Measurements from ENCODE around the gene NASP. TPM values are rescaled to one million over a fixed set of nuclear protein-coding genes. Genes with fewer than 3 reads are reported as not detected.

The NASP gene
- total RNA-seq, 4 donors from 2014 or later: 51.4 to 60.6 (median 53.5) TPM

DNA sequence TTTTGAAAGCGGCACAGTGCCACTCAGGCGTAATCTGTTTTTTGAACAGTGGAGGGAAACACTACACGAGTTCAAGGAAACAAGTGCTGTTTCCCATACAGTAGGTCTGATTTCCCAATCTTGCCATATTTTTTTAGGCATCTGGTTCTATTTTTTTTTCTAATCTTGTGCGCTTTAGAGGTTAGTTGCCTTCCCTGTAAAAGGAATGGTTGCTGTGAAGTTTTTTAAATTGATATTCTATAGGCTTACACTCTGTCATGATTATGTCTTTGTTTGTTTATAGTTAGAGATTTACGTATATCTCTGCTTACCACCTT lies 1.2 kb downstream of the NASP start:
- WGBS: 0% methylated on average over 5 of the region's 5 CpGs
- Histone ChIP-seq H3K27me3 (no peaks in the 10 kb centered on the region), H3K27ac (replicated peaks in 1 of 4) (peak overlapping the region; percentile 88 to 97 (median 94)), H3K9me3 (no peaks in the 10 kb centered on the region), H3K4me1 (peaks cover 22 to 51% (median 32%) of the 10 kb centered on the region in 4 donors), H3K4me3 (peak overlapping the region; percentile 90 to 100 (median 92)), H3K36me3 (no peaks in the 10 kb centered on the region)
- DNase-seq (ENCODE audit: extremely low spot score): no peak
- no peak for TF ChIP-seq POLR2AphosphoS5 (IDR thresholded peaks at IDR 0.05)
- TF ChIP-seq, protein P1, sequence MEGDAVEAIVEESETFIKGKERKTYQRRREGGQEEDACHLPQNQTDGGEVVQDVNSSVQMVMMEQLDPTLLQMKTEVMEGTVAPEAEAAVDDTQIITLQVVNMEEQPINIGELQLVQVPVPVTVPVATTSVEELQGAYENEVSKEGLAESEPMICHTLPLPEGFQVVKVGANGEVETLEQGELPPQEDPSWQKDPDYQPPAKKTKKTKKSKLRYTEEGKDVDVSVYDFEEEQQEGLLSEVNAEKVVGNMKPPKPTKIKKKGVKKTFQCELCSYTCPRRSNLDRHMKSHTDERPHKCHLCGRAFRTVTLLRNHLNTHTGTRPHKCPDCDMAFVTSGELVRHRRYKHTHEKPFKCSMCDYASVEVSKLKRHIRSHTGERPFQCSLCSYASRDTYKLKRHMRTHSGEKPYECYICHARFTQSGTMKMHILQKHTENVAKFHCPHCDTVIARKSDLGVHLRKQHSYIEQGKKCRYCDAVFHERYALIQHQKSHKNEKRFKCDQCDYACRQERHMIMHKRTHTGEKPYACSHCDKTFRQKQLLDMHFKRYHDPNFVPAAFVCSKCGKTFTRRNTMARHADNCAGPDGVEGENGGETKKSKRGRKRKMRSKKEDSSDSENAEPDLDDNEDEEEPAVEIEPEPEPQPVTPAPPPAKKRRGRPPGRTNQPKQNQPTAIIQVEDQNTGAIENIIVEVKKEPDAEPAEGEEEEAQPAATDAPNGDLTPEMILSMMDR (IDR thresholded peaks at IDR 0.05): no peak
- TF ChIP-seq EP300 (IDR thresholded peaks at IDR 0.05): no peak
- no peak for TF ChIP-seq POLR2A (IDR thresholded peaks at IDR 0.05; ENCODE audit: low read depth)
- intact Hi-C loops (cut with DNase I): loop anchor here (5.0 kb wide), 1 partner anchor 102 kb away; the partner anchor contains the start of genes GPBP1L1 and TMEM69

DNA sequence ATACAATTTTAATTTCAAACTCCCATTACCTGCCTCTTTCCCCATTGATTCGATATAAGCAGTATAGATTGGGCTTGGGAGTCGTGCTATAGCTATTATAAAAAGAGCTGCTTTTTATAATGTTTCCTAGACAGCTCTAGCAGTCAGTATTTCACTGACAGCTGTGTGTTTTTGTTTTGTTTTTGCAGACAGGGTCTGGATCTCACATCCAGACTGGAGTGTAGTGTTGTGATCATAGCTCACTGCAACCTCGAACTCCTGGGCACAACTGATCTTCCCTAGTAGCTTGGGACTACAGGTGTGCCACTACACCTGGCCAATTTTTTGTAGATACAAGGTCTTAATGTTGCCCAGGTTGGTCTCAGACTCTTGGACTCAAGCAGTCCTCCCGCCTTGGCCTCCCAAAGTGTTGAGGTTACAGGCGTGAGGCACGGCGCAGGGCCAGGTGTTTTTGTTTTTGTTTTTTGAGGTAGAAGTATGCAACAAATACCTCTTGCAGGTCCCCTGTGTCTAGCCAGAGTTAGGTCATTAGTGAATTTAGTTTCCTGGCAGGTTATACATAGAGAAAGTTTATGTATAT lies 1.7 kb downstream of the NASP start:
- Histone ChIP-seq H3K4me3 (peak overlapping the region; percentile 90 to 100 (median 92)), H3K36me3 (no peaks in the 10 kb centered on the region), H3K27me3 (no peaks in the 10 kb centered on the region), H3K4me1 (peaks cover 22 to 52% (median 35%) of the 10 kb centered on the region in 4 donors), H3K9me3 (no peaks in the 10 kb centered on the region), H3K27ac (replicated peaks in 1 of 4) (peak overlapping the region; percentile 88 to 97 (median 94))
- DNase-seq (ENCODE audit: extremely low spot score): no peak
- 32% methylated on average over 7 of the region's 7 CpGs for WGBS
- intact Hi-C loops (cut with DNase I): loop anchor here (5.0 kb wide), 1 partner anchor 102 kb away; the partner anchor contains the start of genes GPBP1L1 and TMEM69
- TF ChIP-seq, protein P1 (IDR thresholded peaks at IDR 0.05): no peak
- TF ChIP-seq POLR2A (IDR thresholded peaks at IDR 0.05; ENCODE audit: low read depth): no peak
- TF ChIP-seq POLR2AphosphoS5 (IDR thresholded peaks at IDR 0.05): no peak
- no peak for TF ChIP-seq EP300 (IDR thresholded peaks at IDR 0.05)

GRCh38 chr1:45586769-45587168 lies 2.9 kb downstream of the NASP start:
- DNase-seq (ENCODE audit: extremely low spot score): no peak
- H3K4me3 ChIP-seq: no peak overlapping the region
- H3K9me3 ChIP-seq: no peaks in the 10 kb centered on the region
- intact Hi-C loops (cut with DNase I): loop anchor here (5.0 kb wide), 1 partner anchor 101 kb away; the partner anchor contains the start of genes GPBP1L1 and TMEM69
- no peak overlapping the region for H3K27ac ChIP-seq (replicated peaks in 1 of 4)
- peaks cover 22 to 52% (median 40%) of the 10 kb centered on the region in 4 donors for H3K4me1 ChIP-seq
- 70% methylated on average over 4 of the region's 4 CpGs for WGBS
- no peaks in the 10 kb centered on the region for H3K27me3 ChIP-seq
- TF ChIP-seq EP300 (IDR thresholded peaks at IDR 0.05) (no peak), POLR2A (IDR thresholded peaks at IDR 0.05; ENCODE audit: low read depth) (no peak), POLR2AphosphoS5 (IDR thresholded peaks at IDR 0.05) (no peak)
- TF ChIP-seq, protein P1 (IDR thresholded peaks at IDR 0.05): no peak
- peaks cover 0 to 7% (median 2%) of the 10 kb centered on the region in 4 donors for H3K36me3 ChIP-seq

DNA sequence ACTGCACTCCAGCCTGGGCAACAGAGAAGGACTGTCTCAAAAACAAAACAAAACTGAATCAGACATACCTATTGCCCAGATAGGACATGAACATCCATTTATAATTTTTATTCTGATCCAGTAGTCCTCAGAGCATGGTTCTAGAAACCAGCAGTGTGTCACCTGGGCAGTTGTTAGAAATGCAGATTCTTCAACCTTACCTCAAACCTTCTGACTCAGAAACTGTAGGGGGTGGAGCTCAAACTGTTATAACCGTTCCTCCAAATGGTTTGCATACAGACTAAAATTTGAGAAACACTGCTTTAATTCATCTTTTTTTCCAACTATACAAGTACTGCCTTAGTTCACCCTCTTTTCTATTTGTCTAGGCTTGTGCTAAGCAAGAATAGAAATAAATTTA lies 6.0 kb downstream of the NASP start:
- peaks cover 17 to 39% (median 33%) of the 10 kb centered on the region in 4 donors for H3K4me1 ChIP-seq
- TF ChIP-seq POLR2AphosphoS5 (IDR thresholded peaks at IDR 0.05) (no peak), POLR2A (IDR thresholded peaks at IDR 0.05; ENCODE audit: low read depth) (no peak), EP300 (IDR thresholded peaks at IDR 0.05) (no peak)
- TF ChIP-seq, protein P1 (IDR thresholded peaks at IDR 0.05): no peak
- no peaks in the 10 kb centered on the region for H3K9me3 ChIP-seq
- 75% methylated on average over 1 of the region's 1 CpG for WGBS
- no peaks in the 10 kb centered on the region for H3K27me3 ChIP-seq
- no peak overlapping the region for H3K4me3 ChIP-seq
- no peak overlapping the region for H3K27ac ChIP-seq (replicated peaks in 1 of 4)
- intact Hi-C loops (cut with DNase I): loop anchor here (5.0 kb wide), 1 partner anchor 97 kb away; the partner anchor contains the start of genes GPBP1L1 and TMEM69
- DNase-seq (ENCODE audit: extremely low spot score): no peak
- peaks cover 8 to 36% (median 25%) of the 10 kb centered on the region in 4 donors for H3K36me3 ChIP-seq

All from esophagus muscularis mucosa (tissue), 4 donors.